ENCODE data around the gene DNER. TPM values are rescaled to one million over a fixed set of nuclear protein-coding genes. Genes with fewer than 3 reads are reported as not detected.

DNER gene
- total RNA-seq, 1 donor, result not detected

- no peak for DNase-seq (ENCODE audit: low read depth in 2 of 3, low spot score in 2 of 3)
Measured at GRCh38 chr2:229445501-229446211, 268.7 kb downstream of the DNER start.

- no peak for DNase-seq (ENCODE audit: low read depth in 2 of 3, low spot score in 2 of 3)
Measured at GRCh38 chr2:229445019-229445418, 269.3 kb downstream of the DNER start.

DNA sequence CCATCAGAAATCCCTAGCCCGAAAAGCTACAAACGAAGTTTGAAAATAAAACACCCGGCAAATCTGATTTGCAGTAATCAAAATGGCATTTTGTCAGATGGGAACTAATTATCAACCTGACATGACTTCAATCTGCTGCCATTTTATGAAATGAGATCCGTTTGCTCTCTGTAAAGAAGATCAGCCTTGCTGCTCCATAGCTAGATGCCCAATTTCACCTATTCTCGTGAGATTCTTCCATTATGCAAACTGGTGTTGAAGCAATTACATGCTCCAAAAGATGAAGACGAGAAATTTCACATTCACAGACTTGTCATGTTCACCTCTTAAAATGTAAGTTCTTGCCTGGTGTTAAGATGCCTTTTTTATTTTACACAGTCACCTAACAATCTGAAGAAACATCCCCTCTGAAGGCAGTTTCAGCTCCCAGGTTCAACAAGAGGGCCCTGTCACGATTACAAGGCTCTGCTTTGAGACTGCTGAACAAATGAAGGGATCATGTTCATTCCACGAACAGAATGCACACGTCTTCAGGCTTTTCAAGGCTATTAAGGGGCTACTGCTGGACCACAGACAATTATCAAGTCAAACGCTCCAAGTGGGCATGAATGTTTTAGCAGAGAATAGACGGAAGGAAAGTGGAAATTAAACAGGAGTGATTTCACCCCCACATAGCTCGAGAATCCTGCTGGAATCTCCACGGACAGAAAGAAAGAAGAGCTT lies 270.6 kb downstream of the DNER start:
- DNase-seq (ENCODE audit: low read depth in 2 of 3, low spot score in 2 of 3), result no peak

DNA sequence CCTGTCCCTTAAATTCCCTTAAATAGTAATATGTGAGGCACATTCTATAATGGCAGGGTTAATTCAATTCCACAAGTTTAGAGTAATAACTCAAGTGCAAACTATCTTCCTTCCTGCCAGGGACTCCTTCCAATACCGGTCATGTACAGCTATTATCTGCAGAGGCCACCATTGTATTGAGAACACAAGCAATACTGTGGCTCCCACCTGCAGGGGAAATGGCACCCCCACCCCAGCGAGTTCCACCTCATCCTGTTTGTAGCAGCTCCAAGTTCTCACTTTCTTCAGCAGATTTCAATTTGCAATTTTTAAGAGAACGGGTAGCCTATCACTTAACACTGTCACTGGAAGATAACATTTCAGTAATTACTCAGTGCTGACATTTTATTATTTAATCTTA lies 271.2 kb downstream of the DNER start:
- DNase-seq (ENCODE audit: low read depth in 2 of 3, low spot score in 2 of 3), result no peak

- no peak for DNase-seq (ENCODE audit: low read depth in 2 of 3, low spot score in 2 of 3)
Measured at GRCh38 chr2:229438430-229439159, 275.8 kb downstream of the DNER start.

GRCh38 chr2:229437467-229437866 lies 276.9 kb downstream of the DNER start:
- no peak for DNase-seq (ENCODE audit: low read depth in 2 of 3, low spot score in 2 of 3)

- DNase-seq (ENCODE audit: low read depth in 2 of 3, low spot score in 2 of 3), result no peak
Measured at GRCh38 chr2:229434187-229434586, 280.2 kb downstream of the DNER start.

DNA sequence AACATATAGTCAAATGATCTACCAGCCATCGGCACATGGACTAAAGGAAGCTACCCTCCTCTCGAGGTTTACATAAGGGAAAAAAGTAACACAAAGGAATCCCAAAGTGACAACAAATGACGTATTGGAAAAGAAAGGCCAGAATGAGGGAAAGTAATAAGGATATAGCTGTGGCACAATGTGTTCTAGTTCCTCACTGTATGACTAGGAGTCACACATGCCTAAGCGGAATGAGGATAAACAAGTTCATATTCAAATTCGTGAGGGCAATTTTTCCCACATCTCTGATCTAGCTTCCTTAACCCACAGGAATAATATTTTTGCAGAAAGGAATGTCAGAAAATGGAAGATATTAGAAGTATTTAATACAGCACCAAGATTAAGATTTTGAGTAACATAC lies 281.0 kb downstream of the DNER start:
- no peak for DNase-seq (ENCODE audit: low read depth in 2 of 3, low spot score in 2 of 3)

DNA sequence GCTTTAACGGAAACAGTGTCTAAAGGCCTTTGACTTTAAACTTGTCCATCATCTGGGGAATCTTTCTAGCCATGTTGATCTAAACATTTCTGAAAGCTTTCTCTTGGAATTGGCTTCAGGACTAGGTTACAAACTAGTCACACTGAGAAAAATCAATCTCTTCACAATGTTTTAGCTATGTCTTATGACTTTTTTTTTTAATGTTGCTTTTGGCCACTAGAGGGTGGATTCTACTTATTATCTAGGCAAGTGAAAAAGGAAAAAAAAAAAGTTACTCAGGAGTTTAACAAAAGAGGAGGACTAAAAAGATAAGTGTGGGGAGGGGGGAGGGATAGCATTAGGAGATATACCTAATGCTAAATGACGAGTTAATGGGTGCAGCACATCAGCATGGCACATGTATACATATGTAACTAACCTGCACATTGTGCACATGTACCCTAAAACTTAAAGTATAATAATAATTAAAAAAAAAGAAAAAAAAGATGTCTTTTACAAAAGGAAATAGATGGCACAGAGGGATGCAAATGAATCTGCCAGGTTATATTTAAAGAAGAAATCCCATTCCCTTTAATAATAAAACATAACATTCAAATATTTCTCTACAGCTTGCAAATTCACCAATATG lies 282.9 kb downstream of the DNER start:
- DNase-seq (ENCODE audit: low read depth in 2 of 3, low spot score in 2 of 3), result peak in 2 of 3 donors; percentile 14 to 53

DNA sequence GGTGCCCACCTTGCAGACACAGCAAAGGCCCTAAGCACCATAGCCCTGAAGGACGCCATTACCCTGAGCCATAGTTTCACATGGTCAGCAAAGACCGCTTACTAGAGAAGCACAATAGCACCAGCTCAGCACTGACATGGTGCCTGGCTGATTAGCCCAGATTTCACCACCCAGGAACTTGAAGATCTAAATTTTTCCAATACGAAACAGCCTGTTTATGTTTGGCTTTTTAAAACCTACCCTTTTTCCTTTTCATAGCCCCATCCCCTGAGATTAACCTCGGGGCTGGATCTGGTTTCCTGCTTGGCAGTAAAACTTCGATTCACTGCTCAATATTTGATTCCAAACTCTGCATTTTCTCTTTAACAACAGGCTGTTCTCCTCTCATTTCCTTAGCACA lies 284.8 kb downstream of the DNER start:
- DNase-seq (ENCODE audit: low read depth in 2 of 3, low spot score in 2 of 3), result no peak

DNA sequence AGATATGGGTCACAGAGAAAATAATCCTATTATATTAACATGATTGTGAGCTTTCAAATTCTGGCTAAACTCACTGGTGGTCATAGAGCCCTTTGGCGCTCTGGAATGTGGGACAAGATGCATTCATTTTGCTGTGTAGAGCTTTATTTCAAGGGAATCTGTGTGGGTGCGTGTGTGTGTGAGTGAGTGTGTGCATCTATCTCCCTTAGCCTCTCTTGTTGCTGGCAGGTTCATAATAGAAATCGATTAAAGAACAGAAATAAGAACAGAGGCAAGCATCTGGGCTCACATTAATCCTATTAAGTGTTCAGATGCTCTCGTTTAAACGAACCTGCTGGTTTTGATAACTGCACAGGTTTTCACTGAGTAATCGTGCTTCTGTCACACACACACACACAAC lies 287.9 kb downstream of the DNER start:
- DNase-seq (ENCODE audit: low read depth in 2 of 3, low spot score in 2 of 3), result no peak

DNA sequence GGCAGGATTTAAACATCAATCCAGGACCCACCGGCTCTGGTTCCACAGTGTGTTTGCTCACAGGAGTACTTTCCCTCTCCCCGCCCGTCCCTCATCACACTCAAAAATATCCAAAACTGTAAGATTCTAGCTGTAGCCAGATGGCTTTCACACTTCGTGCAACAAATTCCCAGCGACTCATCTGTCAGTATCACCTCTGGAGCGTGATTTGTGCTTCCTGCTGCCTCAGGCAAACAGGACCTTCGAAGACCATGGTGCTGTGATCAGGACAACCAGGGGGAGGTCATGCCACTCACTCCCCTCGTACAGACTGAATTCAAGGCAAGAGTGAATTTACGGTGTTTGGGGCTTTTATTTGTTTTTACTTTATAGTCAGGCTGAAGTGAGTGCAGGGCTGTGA lies 288.8 kb downstream of the DNER start:
- DNase-seq (ENCODE audit: low read depth in 2 of 3, low spot score in 2 of 3), result no peak

GRCh38 chr2:229422063-229422462 lies 292.3 kb downstream of the DNER start:
- no peak for DNase-seq (ENCODE audit: low read depth in 2 of 3, low spot score in 2 of 3)

DNA sequence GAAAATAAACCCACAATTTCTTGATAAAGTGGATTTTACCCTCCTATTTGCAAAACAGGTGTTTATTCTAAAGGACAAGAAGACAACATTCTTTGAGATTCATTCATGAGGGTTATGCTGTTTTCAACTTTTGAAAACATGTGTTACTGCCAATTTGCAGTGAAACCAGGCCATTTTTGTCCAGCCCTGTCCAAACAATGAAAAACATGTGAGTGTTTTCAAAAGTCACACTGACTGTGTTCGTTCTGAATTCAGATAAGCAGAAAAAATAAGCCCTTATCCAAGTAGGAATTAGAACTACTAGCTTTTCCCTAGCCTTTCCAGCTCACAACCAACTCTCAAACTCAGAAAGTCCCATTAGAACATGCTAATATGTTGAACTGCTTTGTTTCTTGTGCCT lies 295.2 kb downstream of the DNER start:
- no peak for DNase-seq (ENCODE audit: low read depth in 2 of 3, low spot score in 2 of 3)

- no peak for DNase-seq (ENCODE audit: low read depth in 2 of 3, low spot score in 2 of 3)
Measured at GRCh38 chr2:229417916-229418315, 296.4 kb downstream of the DNER start.

DNA sequence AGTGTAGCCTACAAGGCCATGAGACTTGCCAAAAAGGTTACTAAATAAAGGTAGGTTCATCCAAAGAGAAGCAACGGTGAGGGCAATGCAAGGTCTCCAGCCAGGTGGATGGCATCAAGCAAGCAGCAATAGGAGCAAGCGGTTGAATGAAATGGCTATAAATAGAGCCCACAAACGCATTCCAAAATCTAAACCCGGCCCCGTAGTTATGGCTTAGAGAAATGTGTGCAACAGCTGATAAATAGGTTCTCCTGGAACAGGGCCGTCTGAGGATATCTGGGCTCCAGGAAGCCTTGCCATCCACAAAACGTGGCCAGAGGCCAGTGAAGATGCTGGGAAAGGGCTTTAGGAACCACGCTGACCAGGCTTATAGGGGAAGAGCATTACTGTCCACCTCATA lies 297.2 kb downstream of the DNER start:
- no peak for DNase-seq (ENCODE audit: low read depth in 2 of 3, low spot score in 2 of 3)

GRCh38 chr2:229416116-229416694 lies 298.1 kb downstream of the DNER start:
- peak in 2 of 3 donors; percentile 33 to 73 for DNase-seq (ENCODE audit: low read depth in 2 of 3, low spot score in 2 of 3)

DNA sequence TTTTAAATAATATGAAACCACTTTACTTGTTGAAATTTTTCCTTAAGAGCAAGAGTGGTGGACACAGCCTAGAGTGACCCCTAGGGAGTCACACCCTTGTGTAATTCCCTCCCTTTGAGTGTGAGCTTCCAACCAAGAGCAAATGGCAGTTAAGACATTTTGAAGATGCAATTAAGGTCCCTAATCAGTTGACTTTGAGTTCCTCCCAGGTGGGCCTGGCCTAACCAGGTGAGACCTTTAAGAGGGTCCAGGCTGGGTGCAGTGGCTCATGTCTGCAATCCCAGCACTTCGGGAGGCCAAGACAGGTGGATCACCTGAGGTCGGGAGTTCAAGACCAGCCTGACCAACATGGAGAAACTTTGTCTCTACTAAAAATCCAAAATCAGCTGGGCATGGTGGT lies 299.7 kb downstream of the DNER start:
- no peak for DNase-seq (ENCODE audit: low read depth in 2 of 3, low spot score in 2 of 3)

DNA sequence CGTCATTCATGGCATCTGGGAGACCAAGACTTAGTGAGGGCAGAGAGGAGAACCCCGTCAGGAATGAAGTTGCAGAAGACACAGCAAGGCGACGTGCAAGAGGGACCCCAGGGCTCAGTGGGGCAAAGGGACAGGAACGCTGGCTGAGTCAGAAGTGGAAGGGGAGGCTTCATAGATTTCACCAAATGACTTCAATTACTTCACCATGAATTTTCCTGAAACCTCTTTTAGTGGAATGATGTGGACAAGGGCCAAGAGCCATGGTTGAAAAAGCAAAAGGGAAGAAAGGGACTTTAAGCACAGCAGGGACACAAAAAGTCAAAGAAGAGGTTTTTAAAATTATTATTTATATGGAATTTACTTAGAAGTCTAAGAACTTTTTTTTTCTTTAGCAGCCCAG lies 301.7 kb downstream of the DNER start:
- DNase-seq (ENCODE audit: low read depth in 2 of 3, low spot score in 2 of 3), result no peak

DNA sequence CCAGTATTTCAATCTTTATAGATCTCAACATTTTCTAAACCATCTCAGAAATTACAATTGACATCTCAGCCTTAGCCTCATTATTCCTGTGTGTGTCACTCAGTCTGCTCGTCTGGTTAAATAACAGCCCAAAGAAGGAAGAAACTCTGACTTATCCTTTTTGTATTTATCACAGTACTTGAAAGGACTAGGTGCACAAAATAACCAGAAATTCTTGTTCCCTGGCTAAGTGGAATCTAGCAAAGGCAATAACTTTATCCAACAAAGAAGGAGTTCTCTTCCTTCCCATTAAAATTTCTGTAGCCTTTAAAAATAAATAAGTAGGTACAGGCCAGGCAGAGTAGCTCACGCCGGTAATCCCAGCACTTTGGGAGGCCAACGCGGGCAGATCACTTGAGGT lies 303.4 kb downstream of the DNER start:
- no peak for DNase-seq (ENCODE audit: low read depth in 2 of 3, low spot score in 2 of 3)

- DNase-seq (ENCODE audit: low read depth in 2 of 3, low spot score in 2 of 3), result no peak
Measured at GRCh38 chr2:229410264-229410663, 304.1 kb downstream of the DNER start.
